Stimulated activated CD8-positive, alpha-beta memory T cell treated with anti-CD3 and anti-CD28 coated beads, Interleukin-12 subunit alpha, Interleukin-12 subunit beta, amount 100 ng/mL, for 1 hour (primary cell): ENCODE measurements around the gene TLR6.
"Not testable (repeated sequence)": the region's sequence is repeated elsewhere in the genome, so short reads cannot be mapped to it uniquely, and the experiment has no call there.

Experiments
- DNase-seq: peaks from one replicate; pipeline ENCODE4 v3.0.0-alpha.2; 2020; ENCODE audit warnings: low read depth

TLR6 gene

GRCh38 chr4:38785041-38785790 is 71.4 kb downstream of the TLR6 start:
- DNase-seq, result no peak

- DNase-seq, result no peak
These were observed 72.5 kb downstream of the TLR6 start for GRCh38 chr4:38784141-38784540.

GRCh38 chr4:38783109-38783460 is 73.5 kb downstream of the TLR6 start:
- no peak for DNase-seq

GRCh38 chr4:38782452-38783108 is 74.0 kb downstream of the TLR6 start, which contains the start of gene TLR10:
TSS of gene TLR10 (minus strand) at chr4:38782990. CDS start at chr4:38775590, 7,400 bp downstream.
- no peak for DNase-seq

- DNase-seq, result no peak
These were observed 74.8 kb downstream of the TLR6 start for GRCh38 chr4:38781854-38782261.

GRCh38 chr4:38780833-38781484 is 75.7 kb downstream of the TLR6 start:
- DNase-seq, result no peak

GRCh38 chr4:38779790-38780189 is 76.8 kb downstream of the TLR6 start:
- DNase-seq, result no peak

GRCh38 chr4:38777925-38778324 is 78.7 kb downstream of the TLR6 start:
- not testable (repeated sequence) for DNase-seq

GRCh38 chr4:38775326-38775725 is 81.3 kb downstream of the TLR6 start:
- DNase-seq, result no peak

- no peak for DNase-seq
These were observed 82.2 kb downstream of the TLR6 start for GRCh38 chr4:38774181-38774955.
